Kidney capillary endothelial cell (primary cell): ENCODE results near the gene KIF7.
"Not testable (repeated sequence)": the region's sequence is repeated elsewhere in the genome, so short reads cannot be mapped to it uniquely, and the experiment has no call there.

Experiments
- DNase-seq: peaks from one replicate; pipeline ENCODE4 v3.0.0-alpha.2; 2018; ENCODE audit warnings: low spot score

Gene KIF7

GRCh38 chr15:89654847-89655805 is at the start of gene KIF7:
TSS of gene KIF7 (minus strand) at chr15:89655467. CDS start at chr15:89652930, 2,537 bp downstream.
- DNase-seq: no peak

- no peak for DNase-seq
Observed at GRCh38 chr15:89704411-89704810, 49.1 kb upstream of the KIF7 start.

DNA sequence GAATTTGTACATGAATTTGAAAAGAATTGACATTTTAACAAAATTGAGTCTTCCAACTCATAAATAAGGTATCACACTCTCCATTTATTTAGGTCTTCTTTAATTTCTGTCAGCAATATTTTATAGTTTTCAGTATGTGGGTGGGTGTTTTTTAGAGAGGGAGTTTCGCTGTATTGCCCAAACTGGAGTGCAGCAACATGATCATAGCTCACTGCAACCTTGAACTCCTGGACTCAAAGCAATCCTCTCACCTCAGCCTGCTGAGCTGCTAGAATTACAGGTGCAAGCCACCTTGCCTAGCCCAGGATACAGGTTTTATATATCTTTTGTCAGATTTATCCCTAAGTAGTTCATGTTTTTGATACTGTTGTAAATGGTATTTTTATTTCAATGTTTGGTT is 39.9 kb upstream of the KIF7 start:
- DNase-seq: no peak

DNA sequence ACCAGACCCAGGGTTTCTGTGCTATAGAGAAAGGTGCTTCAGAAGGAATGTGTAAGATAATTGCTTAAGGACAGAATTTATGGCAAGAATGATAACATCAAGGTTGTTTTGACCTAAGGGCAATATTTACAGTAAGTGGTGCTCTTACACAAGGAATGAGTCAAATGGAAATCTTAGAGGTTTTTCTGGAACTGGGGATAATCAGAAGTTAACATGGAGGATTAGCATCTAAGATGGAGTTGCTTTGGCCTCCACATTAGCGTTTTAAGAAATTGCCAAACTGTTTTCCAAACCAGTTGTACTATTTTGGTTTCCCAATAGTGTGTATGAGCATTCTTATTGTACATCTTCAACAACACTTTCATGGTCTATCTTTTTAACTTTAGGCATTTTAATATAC is 38.4 kb upstream of the KIF7 start:
- no peak for DNase-seq

- no peak for DNase-seq
Observed at GRCh38 chr15:89693091-89693490, 37.8 kb upstream of the KIF7 start.

GRCh38 chr15:89690276-89691218 is 35.3 kb upstream of the KIF7 start, which contains the start of the genes PEX11A and WDR93:
TSS of gene PEX11A (minus strand) at chr15:89690754. CDS start at chr15:89690632, 122 bp downstream.
TSS of gene WDR93 (plus strand) at chr15:89690811. CDS start at chr15:89701747, 10,936 bp downstream.
- peak; percentile 48 for DNase-seq

GRCh38 chr15:89689930-89690275 is 34.6 kb upstream of the KIF7 start:
- DNase-seq: not testable (repeated sequence)

GRCh38 chr15:89686522-89686921 is 31.3 kb upstream of the KIF7 start:
- DNase-seq: no peak

- no peak for DNase-seq
Observed at GRCh38 chr15:89685995-89686394, 30.7 kb upstream of the KIF7 start.

DNA sequence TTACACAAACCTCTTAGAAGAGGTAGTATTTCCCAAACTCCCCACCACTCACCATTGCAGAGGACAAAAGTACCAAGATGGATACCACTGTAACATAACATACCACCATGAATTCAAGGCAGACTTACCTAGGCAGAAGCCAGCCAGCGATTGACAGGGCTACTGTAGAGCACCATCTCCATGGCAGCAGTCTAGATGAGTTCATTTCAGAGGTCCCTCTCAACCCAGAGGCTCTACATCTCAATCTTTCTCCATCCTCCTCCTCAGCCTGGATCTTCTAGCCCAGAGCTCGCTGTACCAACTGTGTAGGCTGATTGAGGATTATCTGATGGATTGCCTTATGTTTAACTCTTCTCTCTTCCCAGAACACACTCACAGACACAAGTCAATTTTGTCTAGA is 25.9 kb upstream of the KIF7 start:
- DNase-seq: no peak

GRCh38 chr15:89680282-89680873 is 25.1 kb upstream of the KIF7 start:
- no peak for DNase-seq

DNA sequence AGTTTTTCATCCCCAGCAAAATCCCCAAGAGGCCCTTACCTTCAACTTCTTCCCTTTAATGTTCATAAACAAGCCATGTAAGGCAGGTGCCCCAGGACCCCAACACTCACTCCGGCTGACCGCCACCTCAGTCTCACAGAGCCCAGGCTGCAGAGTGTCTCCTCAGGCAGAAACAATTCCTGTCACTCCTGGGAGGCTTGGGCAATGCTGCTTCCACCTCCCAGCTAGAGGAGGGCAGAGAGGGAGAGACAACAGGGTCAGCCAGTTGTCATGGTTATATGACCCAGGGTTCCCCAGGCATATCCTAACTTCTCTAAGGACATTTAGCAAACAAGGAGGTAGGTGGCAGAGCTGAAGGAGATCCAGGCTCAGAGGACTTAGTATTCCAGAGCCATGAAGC is 23.9 kb upstream of the KIF7 start, which contains the start of gene PLIN1:
PLIN1 (minus strand) TSS at position 156 of the 400 bp plus-strand sequence. CDS start 1,878 bp downstream, outside the sequence.
- DNase-seq: no peak

GRCh38 chr15:89677381-89677780 is 22.1 kb upstream of the KIF7 start:
- DNase-seq: no peak

DNA sequence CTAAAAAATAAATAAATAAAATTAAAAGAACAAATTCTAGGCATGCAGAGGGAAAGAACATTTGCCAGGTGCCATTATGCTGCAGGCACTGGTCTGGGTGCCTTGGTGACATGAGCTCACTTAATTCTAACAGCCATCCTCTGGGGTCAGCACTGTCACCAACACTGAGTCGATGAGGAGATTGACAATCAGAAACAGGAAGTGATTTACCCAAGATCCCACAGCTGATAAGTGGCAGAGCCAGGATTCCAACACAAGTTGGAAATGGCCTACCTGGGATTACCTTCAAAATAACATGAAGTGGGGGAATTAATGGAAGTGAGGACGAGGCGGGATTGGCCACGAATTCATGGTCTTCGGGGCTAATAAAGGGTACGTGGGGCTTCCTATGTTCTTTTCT is 20.3 kb upstream of the KIF7 start:
- no peak for DNase-seq

DNA sequence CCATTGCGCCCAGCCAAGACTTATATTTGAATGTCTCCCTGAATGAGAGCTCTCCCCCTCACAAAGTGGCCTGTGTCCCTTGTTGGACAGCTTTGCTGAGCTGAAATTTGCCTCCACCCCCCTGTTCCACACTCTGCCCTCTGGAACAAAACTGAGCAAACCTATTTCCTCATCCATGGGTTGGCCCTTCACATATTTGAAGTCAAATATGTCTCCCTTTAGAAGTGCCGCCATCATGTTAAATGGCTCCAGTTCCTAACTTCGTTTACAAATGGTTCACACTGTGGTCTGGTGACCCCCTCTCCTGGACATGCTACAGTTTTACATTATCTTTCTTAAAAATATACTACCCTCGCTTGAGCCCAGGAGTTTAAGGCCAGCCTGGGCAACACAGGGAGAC is 19.3 kb upstream of the KIF7 start:
- no peak for DNase-seq

GRCh38 chr15:89673165-89673512 is 17.9 kb upstream of the KIF7 start:
- no peak for DNase-seq

DNA sequence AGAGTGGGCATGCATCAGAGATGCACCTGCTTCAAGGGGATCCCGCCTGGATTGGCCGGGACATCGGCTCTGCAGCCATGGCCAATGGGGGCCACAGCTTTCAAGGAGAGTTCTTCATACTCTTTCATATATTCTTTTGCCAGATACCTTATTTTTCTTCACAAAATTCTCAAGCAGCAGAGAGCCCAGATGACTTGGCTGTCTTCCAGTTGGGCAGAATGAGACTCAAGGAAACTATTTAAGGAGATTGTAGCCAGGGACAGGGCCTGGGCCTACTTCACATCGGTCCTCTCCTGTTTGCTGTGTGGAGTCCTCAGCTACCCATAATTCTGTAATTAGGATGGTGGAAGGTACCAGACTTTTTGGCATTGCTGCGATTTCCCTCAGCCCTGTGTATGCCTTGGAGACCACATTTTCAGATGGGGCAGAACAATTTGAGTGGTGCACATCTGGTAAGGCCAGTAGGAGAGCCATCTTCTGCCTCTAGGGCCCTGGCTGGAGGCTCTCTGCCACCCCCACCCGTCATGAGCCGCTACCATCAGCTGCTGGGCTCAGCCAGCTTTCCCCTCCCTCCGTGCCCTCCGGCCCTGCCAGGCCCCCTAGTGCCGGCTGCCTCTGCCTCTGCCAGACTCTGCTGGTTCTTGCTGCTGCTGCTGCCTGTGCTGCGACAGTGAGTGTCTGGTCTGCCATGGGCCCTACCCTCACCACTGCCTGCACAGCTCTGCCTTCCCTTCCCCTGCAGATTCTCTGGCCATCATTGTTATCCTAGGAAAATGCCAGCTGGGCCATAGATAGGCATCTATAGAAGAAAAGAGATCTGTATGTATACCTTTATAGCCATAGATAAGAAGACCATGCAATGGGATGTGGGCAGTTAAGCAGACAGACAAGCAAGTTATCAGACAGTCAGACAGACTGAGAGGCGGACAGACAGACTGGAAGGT is 17.2 kb upstream of the KIF7 start:
- DNase-seq: no peak

- DNase-seq: no peak
Observed at GRCh38 chr15:89671687-89672086, 16.4 kb upstream of the KIF7 start.

- DNase-seq: no peak
Observed at GRCh38 chr15:89670971-89671560, 15.8 kb upstream of the KIF7 start.

DNA sequence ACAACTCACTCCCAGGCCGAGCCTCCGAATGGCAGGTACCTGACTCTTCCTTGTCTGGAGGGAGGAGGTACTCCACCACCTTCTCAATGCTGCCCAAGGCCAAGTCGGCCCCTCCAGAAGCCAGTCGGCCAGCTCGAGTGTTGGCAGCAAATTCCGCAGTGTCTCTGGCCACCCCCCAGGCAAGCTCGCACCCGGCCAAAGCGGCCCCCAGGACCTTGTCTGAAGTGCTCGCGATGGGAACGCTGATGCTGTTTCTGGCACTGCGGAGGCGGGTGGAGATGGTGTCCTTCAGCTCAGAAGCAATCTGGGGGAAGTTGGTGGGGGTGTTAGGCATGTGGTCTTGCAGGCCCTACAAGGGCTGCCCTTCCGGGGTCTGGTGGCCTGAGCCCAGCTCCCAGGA is 14.7 kb upstream of the KIF7 start:
- DNase-seq: no peak
